GM06990 (cell line): ENCODE data around the gene POU6F2.

Source experiments
- DNase-seq: peaks from one replicate; pipeline ENCODE4 v3.0.0-alpha.2; 2011; ENCODE audit not compliant: insufficient read length; ENCODE audit errors: extremely low read depth
- H3K27me3 ChIP-seq: replicated peaks from 2 replicates; pipeline ENCODE4 v1.6.0; 2011; ENCODE audit warnings: low read length; ENCODE audit not compliant: control insufficient read depth, insufficient read depth
- H3K36me3 ChIP-seq: 2 replicates; pipeline ENCODE4 v1.5.1; 2011; ENCODE audit warnings: low read length; ENCODE audit not compliant: control insufficient read depth, insufficient read depth
- H3K4me3 ChIP-seq: replicated peaks from 2 replicates; pipeline ENCODE4 v1.5.1; 2011; ENCODE audit warnings: low read depth, mild to moderate bottlenecking, control low read depth, low read length
- TF ChIP-seq, protein P1 (sequence below): IDR thresholded peaks from 2 replicates; pipeline ENCODE4 v1.5.1; 2011; ENCODE audit warnings: low read length, control low read depth, mild to moderate bottlenecking, inconsistent platforms; ENCODE audit not compliant: insufficient read depth, poor library complexity, severe bottlenecking

Gene POU6F2

DNA sequence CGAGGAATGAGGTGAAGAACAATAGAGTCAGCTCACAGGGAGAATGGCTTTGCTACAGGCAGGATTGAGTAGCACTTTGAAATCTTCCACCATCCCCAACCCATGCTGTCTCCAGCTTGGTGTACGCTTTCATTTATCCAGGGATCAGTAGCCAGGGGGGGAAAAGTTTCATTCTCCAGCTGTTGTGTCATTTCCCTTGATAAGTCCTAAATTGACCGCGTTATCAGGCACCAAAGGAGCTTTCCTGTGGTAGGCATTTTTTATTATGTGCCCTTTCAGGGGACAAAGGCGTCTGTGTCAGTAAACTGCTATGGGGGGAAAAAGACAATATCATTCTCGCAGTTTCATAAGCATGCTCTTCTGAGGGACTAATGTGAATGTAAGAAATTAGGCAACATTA is 481.9 kb downstream of the POU6F2 start:
- TF ChIP-seq, protein P1, sequence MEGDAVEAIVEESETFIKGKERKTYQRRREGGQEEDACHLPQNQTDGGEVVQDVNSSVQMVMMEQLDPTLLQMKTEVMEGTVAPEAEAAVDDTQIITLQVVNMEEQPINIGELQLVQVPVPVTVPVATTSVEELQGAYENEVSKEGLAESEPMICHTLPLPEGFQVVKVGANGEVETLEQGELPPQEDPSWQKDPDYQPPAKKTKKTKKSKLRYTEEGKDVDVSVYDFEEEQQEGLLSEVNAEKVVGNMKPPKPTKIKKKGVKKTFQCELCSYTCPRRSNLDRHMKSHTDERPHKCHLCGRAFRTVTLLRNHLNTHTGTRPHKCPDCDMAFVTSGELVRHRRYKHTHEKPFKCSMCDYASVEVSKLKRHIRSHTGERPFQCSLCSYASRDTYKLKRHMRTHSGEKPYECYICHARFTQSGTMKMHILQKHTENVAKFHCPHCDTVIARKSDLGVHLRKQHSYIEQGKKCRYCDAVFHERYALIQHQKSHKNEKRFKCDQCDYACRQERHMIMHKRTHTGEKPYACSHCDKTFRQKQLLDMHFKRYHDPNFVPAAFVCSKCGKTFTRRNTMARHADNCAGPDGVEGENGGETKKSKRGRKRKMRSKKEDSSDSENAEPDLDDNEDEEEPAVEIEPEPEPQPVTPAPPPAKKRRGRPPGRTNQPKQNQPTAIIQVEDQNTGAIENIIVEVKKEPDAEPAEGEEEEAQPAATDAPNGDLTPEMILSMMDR: no peak
- DNase-seq: no peak
- Histone ChIP-seq H3K36me3 (no peaks in the 10 kb centered on the region), H3K27me3 (no peaks in the 10 kb centered on the region; the same call in 1 of the 2 replicates), H3K4me3 (no peak overlapping the region)

DNA sequence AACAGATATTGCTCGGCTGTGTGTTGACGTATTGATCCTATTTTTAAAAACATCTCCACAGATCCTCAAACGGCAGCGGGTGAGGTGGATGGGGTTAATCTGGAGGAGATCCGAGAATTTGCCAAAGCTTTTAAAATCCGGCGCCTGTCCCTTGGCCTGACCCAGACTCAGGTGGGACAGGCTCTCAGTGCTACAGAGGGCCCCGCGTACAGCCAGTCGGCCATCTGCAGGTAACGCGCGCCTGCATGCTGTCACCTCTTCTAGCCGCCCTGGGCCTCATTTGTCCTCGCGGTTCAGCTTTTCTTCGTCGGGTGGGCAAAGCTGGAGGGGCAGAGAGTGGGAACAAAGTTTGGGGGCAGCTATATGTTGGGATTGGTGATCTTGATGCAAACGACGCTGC is 482.8 kb downstream of the POU6F2 start:
- TF ChIP-seq, protein P1: no peak
- no peak for DNase-seq
- H3K4me3 ChIP-seq: no peak overlapping the region
- no peaks in the 10 kb centered on the region; the same call in 1 of the 2 replicates for H3K27me3 ChIP-seq
- H3K36me3 ChIP-seq: no peaks in the 10 kb centered on the region

DNA sequence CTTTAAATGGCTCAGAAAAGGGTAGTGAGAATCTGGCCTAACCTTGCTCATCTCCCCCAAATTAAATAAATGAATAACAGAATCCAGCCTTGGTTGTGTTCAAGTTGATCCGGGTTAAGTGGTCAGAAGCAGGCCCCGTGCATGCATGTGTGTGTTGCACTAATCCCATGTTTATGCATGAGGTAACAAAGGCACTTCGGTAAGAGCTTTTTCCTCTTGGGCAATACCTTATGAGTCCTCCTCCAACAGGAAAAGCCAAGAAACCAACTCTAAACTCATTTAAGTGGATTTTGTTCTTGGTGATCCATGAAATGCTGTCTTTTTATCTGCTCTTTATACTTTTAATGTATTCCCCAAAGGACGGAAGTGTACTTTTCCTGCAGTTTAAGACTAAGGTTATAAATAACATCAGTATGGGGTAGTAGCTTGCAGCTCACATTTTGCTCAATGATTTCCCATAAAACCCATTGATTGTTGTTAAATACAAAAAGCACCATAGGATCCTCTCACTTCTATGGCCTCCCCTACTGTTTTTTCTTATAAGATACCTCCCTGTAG is 483.6 kb downstream of the POU6F2 start:
- Histone ChIP-seq H3K27me3 (no peaks in the 10 kb centered on the region; the same call in 1 of the 2 replicates), H3K4me3 (no peak overlapping the region), H3K36me3 (no peaks in the 10 kb centered on the region)
- no peak for DNase-seq
- TF ChIP-seq, protein P1: no peak

DNA sequence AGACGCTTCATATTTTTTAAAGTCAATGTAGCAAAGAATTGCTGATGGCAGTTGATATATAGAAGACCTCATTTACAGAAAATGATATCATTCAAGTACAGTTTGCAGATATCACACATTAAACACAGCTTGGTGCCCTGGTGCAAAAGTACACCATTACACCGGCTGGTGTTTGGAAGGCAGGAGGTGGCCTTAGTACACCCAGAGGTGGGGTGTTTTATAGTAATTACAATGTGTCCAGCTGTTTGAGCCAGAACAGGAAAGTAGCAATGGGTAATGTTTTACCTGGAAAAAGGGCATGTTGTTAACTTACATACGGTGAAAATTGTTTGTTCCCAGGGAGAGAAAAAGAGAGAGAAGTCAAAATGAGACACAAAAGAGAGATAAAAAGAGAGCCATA is 485.5 kb downstream of the POU6F2 start:
- H3K27me3 ChIP-seq: no peaks in the 10 kb centered on the region; the same call in 1 of the 2 replicates
- TF ChIP-seq, protein P1: no peak

GRCh38 chr7:39464350-39465054 is 486.8 kb downstream of the POU6F2 start:
- Histone ChIP-seq H3K4me3 (no peak overlapping the region), H3K36me3 (no peaks in the 10 kb centered on the region), H3K27me3 (no peaks in the 10 kb centered on the region; the same call in 1 of the 2 replicates)
- TF ChIP-seq, protein P1: no peak
- no peak for DNase-seq

More for the DNA sequence above, 485.5 kb downstream of the POU6F2 start:
- no peak overlapping the region for H3K4me3 ChIP-seq
- no peaks in the 10 kb centered on the region for H3K36me3 ChIP-seq
- no peak for DNase-seq
